BLaER1 treated with 17β-estradiol and CSF1 and Interleukin-3, amounts not matched to agents 10 nM and 100 nM (cell line): ENCODE measurements around the gene TMEM255A.

ENCODE experiments used
- H3K27ac ChIP-seq, 11 experiments: shearing (Covaris generic); formaldehyde crosslinking; 2 replicates each; pipeline ENCODE4 v1.8.1; 2022
- H3K27me3 ChIP-seq, 11 experiments: shearing (Covaris generic); formaldehyde crosslinking; 2 replicates each; pipeline ENCODE4 v1.8.1; 2022
- H3K36me3 ChIP-seq, 11 experiments: shearing (Covaris generic); formaldehyde crosslinking; 2 replicates each; pipeline ENCODE4 v1.8.1; 2022
- H3K4me1 ChIP-seq, 10 experiments: shearing (Covaris generic); formaldehyde crosslinking; 2 replicates each; pipeline ENCODE4 v1.8.1; 2022
- H3K4me2 ChIP-seq, 11 experiments: shearing (Covaris generic); formaldehyde crosslinking; 2 replicates each; pipeline ENCODE4 v1.8.1; 2022
- H3K4me3 ChIP-seq, 10 experiments: shearing (Covaris generic); formaldehyde crosslinking; 2 replicates each; pipeline ENCODE4 v1.8.1; 2022
- H3K9ac ChIP-seq, 11 experiments: shearing (Covaris generic); formaldehyde crosslinking; 2 replicates each; pipeline ENCODE4 v1.8.1; 2022
- H3K9me3 ChIP-seq, 11 experiments: shearing (Covaris generic); formaldehyde crosslinking; replicated peaks in 1 of 11; 2 replicates each; pipeline ENCODE4 v1.8.1; 2022
- H4K20me1 ChIP-seq, 11 experiments: shearing (Covaris generic); formaldehyde crosslinking; 2 replicates each; pipeline ENCODE4 v1.8.1; 2022
- Cebpa-rat ChIP-seq, 11 experiments: shearing (Covaris generic); IDR thresholded peaks; 2 replicates each; pipeline ENCODE4 v1.8.1; 2022

Gene TMEM255A

DNA sequence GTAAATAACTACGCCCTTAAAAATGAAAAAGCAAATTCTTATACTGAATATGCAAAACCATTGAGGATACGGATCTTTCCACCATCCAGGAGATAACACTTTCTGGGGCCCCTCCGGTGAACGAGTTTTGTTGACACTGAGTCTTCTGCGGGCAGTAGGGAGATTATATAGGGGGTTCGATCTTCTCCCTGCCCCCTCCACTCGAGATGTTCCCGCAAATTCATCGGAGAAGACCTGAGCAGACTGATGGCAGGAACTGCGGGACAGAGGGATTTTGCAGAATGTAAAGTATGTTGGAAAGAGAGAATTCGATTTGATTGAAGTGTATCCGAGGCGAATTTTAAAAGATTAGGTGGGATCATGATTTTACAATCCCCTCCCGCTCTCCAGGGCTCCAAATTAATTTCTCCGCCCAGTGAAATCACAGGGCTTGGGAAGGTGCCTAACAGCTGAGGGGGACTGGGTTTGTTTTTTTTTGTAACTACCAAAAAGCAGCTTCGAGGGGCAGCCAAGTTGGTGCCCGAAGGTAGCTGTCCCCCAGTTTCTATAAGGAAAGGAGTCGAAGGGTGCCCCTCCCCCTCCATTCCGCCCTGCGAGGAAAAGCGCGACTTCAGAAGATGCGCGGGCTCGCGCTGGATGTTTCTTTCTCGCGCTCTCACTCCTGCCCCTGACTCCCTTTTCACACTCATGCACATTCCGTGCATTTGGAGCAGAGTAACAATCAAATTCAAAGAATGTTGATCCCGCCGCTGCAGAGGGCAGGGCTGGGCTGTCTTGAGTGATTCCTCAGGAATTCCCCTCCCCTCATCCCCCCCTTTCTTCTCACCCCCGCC lies 1.2 kb downstream of the TMEM255A start:
- no peak overlapping the region for H3K9ac ChIP-seq
- H3K4me3 ChIP-seq, result peak overlapping the region in 9 of 10 experiments; percentile 11 to 45 (median 40); a peak in 15 of 20 replicates
- TF ChIP-seq Cebpa-rat (IDR thresholded peaks at IDR 0.05), result no peak
- peaks cover 0 to 4% (median 0%) of the 10 kb centered on the region in 11 experiments; a peak in 1 of 22 replicates for H4K20me1 ChIP-seq
- no peaks in the 10 kb centered on the region for H3K36me3 ChIP-seq
- peaks cover 6 to 31% (median 23%) of the 10 kb centered on the region in 11 experiments; a peak in 21 of 22 replicates for H3K9me3 ChIP-seq
- no peak overlapping the region for H3K27ac ChIP-seq
- peaks cover 8 to 39% (median 21%) of the 10 kb centered on the region in 10 experiments; a peak in 17 of 20 replicates for H3K4me1 ChIP-seq
- H3K4me2 ChIP-seq, result peak overlapping the region; percentile 40 to 71 (median 56)
- peaks cover 66 to 82% (median 78%) of the 10 kb centered on the region in 11 experiments for H3K27me3 ChIP-seq

DNA sequence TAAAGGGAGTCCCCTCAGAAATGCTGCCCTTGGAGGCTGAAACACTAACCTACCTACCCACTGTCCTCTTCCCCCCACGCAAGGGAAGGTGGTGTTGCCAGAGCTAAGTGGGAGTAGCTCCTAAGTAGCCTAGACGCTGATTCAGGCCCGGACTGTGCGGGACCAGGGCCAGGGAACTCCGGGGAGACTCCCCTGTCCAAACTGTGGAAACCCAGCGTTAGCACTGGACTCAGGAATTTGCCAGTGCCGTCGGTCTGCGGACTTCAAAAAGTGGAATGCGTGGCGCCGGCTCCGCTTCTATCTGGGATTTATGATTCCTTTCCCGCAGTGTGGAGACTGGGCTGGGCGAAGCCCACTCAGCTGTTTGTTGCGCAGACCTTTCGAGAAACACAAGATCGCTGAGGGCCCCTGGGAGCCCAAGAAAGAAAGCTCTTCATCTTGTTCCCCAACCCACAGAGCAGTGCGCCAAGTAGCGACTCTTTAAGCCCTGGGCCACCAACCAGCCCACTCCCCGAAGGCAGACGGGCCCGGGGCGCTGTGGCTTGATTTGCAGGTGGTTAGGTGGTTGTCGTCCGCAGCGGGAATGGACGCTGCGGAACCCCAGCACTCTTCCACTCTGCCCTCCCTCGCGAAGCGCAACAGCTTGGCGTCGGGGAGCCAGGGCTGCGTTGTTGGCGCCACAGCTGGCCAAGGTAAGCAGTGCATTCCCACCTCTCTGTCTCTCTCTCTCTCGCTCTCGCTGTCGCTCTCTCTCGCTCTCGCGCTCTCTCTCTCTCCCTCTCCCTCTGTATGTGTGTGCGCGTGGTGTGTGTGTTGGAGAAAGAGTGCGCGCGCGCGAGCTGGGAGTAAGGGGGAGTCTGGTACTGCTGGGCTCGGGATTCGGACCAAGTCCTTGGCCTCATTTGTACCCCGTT lies 2.0 kb downstream of the TMEM255A start:
- peak overlapping the region; percentile 11 to 45 (median 40); a peak in 17 of 20 replicates for H3K4me3 ChIP-seq
- peak overlapping the region; percentile 40 to 71 (median 56); a peak in 21 of 22 replicates for H3K4me2 ChIP-seq
- peaks cover 6 to 31% (median 23%) of the 10 kb centered on the region in 11 experiments; a peak in 21 of 22 replicates for H3K9me3 ChIP-seq
- H3K27me3 ChIP-seq, result peaks cover 66 to 82% (median 78%) of the 10 kb centered on the region in 11 experiments
- H3K27ac ChIP-seq, result no peak overlapping the region
- H4K20me1 ChIP-seq, result peaks cover 0 to 4% (median 0%) of the 10 kb centered on the region in 11 experiments; a peak in 1 of 22 replicates
- H3K4me1 ChIP-seq, result peaks cover 8 to 47% (median 29%) of the 10 kb centered on the region in 10 experiments; a peak in 17 of 20 replicates
- TF ChIP-seq Cebpa-rat (IDR thresholded peaks at IDR 0.05), result no peak
- H3K36me3 ChIP-seq, result no peaks in the 10 kb centered on the region
- H3K9ac ChIP-seq, result no peak overlapping the region

DNA sequence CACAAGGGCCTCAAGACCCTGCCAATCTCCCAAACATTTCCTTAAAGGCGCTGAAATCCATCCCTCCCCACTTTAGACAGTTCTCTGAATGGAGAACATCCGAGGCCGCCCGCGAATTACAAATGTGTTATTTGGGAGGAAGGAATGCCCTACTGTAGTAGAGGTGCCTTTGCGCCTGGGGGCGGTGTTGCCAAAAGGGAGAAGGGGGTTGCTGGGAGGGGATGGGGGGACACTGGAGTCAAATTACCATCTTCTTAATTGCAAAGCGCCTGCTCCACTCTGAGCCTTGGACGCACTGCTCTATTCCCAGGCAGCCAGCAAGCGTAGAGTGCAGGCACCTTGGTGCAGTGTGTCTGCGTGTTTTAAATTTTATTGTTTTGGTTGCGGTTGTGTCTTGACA lies 2.7 kb downstream of the TMEM255A start:
- Histone ChIP-seq H3K27me3 (peaks cover 61 to 79% (median 76%) of the 10 kb centered on the region in 11 experiments), H3K9ac (no peak overlapping the region), H3K4me3 (0 out of 20 replicates have a peak overlapping the region, but pooled peaks of 1 of the 10 experiments have one; percentile 40), H3K4me2 (no peak overlapping the region), H3K4me1 (peaks cover 8 to 54% (median 33%) of the 10 kb centered on the region in 10 experiments; a peak in 17 of 20 replicates), H3K9me3 (peaks cover 6 to 31% (median 23%) of the 10 kb centered on the region in 11 experiments; a peak in 21 of 22 replicates), H3K36me3 (no peaks in the 10 kb centered on the region), H4K20me1 (peaks cover 0 to 4% (median 0%) of the 10 kb centered on the region in 11 experiments; a peak in 1 of 22 replicates), H3K27ac (no peak overlapping the region)
- TF ChIP-seq Cebpa-rat (IDR thresholded peaks at IDR 0.05), result no peak

GRCh38 chrX:120306630-120307029 lies 4.6 kb downstream of the TMEM255A start:
- Histone ChIP-seq H3K4me1 (peaks cover 26 to 73% (median 51%) of the 10 kb centered on the region in 10 experiments), H3K4me3 (no peak overlapping the region), H3K9ac (no peak overlapping the region), H3K36me3 (no peaks in the 10 kb centered on the region), H4K20me1 (peaks cover 0 to 4% (median 0%) of the 10 kb centered on the region in 11 experiments; a peak in 1 of 22 replicates), H3K27me3 (peaks cover 44 to 60% (median 57%) of the 10 kb centered on the region in 11 experiments), H3K4me2 (peak overlapping the region in 8 of 11 experiments; percentile 1 to 58 (median 36); a peak in 11 of 22 replicates), H3K27ac (no peak overlapping the region), H3K9me3 (peaks cover 6 to 30% (median 23%) of the 10 kb centered on the region in 11 experiments; a peak in 21 of 22 replicates)
- no peak for TF ChIP-seq Cebpa-rat (IDR thresholded peaks at IDR 0.05)

DNA sequence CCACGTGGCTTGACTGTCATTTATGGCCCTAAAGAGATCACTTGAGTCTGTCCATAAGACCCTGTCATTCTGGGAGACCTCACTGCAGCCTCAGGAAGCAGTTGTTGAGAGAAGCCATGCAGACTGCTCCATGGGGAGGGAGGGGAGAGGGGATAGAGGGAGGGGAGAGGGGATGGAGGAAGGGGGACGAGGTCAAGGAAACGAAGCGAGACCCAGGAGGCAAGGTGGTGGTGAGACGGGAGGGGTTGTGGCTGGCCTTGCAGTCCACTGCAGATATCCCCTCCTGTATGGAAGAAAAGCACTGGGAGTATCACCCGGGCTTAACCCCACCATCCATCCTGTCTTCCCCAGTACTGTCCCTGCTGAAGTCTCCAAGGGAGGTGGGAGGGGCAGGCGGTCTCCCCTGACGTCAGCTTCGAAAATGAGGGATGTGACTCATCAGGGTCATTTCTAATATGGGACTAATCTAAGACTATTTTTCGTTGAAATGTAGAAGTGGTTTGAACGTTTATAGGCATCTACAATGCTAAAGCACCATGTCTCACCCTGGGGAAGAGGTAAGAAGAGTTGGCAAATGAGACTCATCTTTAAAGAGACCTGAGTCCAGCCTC lies 5.6 kb downstream of the TMEM255A start:
- H3K4me3 ChIP-seq, result no peak overlapping the region
- no peaks in the 10 kb centered on the region for H3K36me3 ChIP-seq
- H3K27me3 ChIP-seq, result peaks cover 34 to 50% (median 47%) of the 10 kb centered on the region in 11 experiments
- TF ChIP-seq Cebpa-rat (IDR thresholded peaks at IDR 0.05), result no peak
- no peak overlapping the region for H3K27ac ChIP-seq
- H3K4me2 ChIP-seq, result peak overlapping the region in 6 of 11 experiments; percentile 26 to 58 (median 50); a peak in 11 of 22 replicates
- no peak overlapping the region for H3K9ac ChIP-seq
- H3K9me3 ChIP-seq, result peaks cover 6 to 23% (median 17%) of the 10 kb centered on the region in 11 experiments; a peak in 21 of 22 replicates
- peaks cover 0 to 4% (median 0%) of the 10 kb centered on the region in 11 experiments; a peak in 1 of 22 replicates for H4K20me1 ChIP-seq
- peaks cover 36 to 74% (median 53%) of the 10 kb centered on the region in 10 experiments for H3K4me1 ChIP-seq

- Histone ChIP-seq H3K27ac (peak overlapping the region in 4 of 11 experiments; percentile 8 to 38 (median 20); a peak in 6 of 22 replicates), H3K9me3 (peaks cover 0 to 11% (median 6%) of the 10 kb centered on the region in 11 experiments; a peak in 16 of 22 replicates), H3K36me3 (no peaks in the 10 kb centered on the region), H3K9ac (no peak overlapping the region), H3K4me3 (no peak overlapping the region), H3K4me2 (peak overlapping the region in 9 of 11 experiments; percentile 1 to 50 (median 46); a peak in 16 of 22 replicates), H4K20me1 (no peaks in the 10 kb centered on the region; a peak in 1 of 22 replicates), H3K4me1 (peaks cover 35 to 70% (median 49%) of the 10 kb centered on the region in 10 experiments), H3K27me3 (peaks cover 21 to 36% (median 33%) of the 10 kb centered on the region in 11 experiments)
- TF ChIP-seq Cebpa-rat (IDR thresholded peaks at IDR 0.05), result no peak
These were observed 7.0 kb downstream of the TMEM255A start for GRCh38 chrX:120304256-120304655.

DNA sequence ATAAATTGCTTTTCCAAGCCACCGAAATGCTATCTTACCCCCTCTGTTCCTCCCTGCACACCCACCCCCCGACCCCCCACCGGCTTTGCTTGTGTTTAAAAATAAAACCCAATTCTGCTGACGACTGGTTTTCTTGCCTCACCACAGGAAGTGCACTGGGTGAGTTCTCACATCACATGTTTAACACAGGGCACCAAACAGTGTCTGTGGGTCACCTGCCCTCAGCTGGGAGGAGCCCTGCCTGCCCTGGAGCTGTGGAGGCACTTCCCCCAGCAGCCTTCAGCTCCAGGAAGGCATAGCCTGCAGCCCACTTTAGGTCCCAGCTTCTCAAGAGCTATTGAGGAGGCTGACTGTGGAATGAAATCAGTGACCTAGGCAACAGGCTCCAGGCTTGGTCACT lies 8.8 kb downstream of the TMEM255A start:
- TF ChIP-seq Cebpa-rat (IDR thresholded peaks at IDR 0.05), result no peak
- peaks cover 39 to 70% (median 55%) of the 10 kb centered on the region in 10 experiments for H3K4me1 ChIP-seq
- peak overlapping the region; percentile 63 to 93 (median 79) for H3K4me2 ChIP-seq
- no peaks in the 10 kb centered on the region for H3K36me3 ChIP-seq
- no peaks in the 10 kb centered on the region; a peak in 1 of 22 replicates for H4K20me1 ChIP-seq
- H3K9me3 ChIP-seq, result no peaks in the 10 kb centered on the region
- H3K27ac ChIP-seq, result peak overlapping the region in 8 of 11 experiments; percentile 26 to 51 (median 37); a peak in 10 of 22 replicates
- 0 out of 20 replicates have a peak overlapping the region, but pooled peaks of 1 of the 10 experiments have one; percentile 6 for H3K4me3 ChIP-seq
- H3K27me3 ChIP-seq, result peaks cover 3 to 18% (median 15%) of the 10 kb centered on the region in 11 experiments; a peak in 21 of 22 replicates
- H3K9ac ChIP-seq, result peak overlapping the region in 2 of 11 experiments; percentile 5 to 25; a peak in 2 of 22 replicates
